GM23338 (cell line): ENCODE data around the gene CAMTA1. TPM values are rescaled to one million over a fixed set of nuclear protein-coding genes. Genes with fewer than 3 reads are reported as not detected.

Source experiments
- ATAC-seq: fragments of 200-7000 bp; cut with Tn5 transposase; 3 replicates; pipeline ENCODE4 v1.9.1; 2020
- DNase-seq: peaks from one replicate; pipeline ENCODE4 v3.0.0-alpha.2; 2015; ENCODE audit warnings: low spot score
- H2AFZ ChIP-seq: fragments of 200-600 bp; sonication (generic); 2 replicates; pipeline ENCODE4 v1.8.0; 2016; ENCODE audit warnings: antibody characterized with exemption, mild to moderate bottlenecking, moderate library complexity
- H3F3A ChIP-seq: fragments of 200-600 bp; sonication (generic); replicated peaks from 2 replicates; pipeline ENCODE4 v1.8.0; 2017; ENCODE audit warnings: antibody characterized with exemption, mixed run types, low read depth
- H3K27ac ChIP-seq: fragments of 200-600 bp; sonication (generic); 2 replicates; pipeline ENCODE4 v1.6.1; 2016; ENCODE audit warnings: low read depth
- H3K27me3 ChIP-seq: fragments of 200-600 bp; sonication (generic); 2 replicates; pipeline ENCODE4 v1.8.0; 2016; ENCODE audit warnings: mild to moderate bottlenecking, mixed run types, moderate library complexity; ENCODE audit not compliant: insufficient read depth
- H3K36me3 ChIP-seq: fragments of 200-600 bp; sonication (generic); 2 replicates; pipeline ENCODE4 v1.8.0; 2016; ENCODE audit warnings: mild to moderate bottlenecking; ENCODE audit not compliant: insufficient read depth
- H3K4me1 ChIP-seq: fragments of 200-600 bp; sonication (generic); 2 replicates; pipeline ENCODE4 v1.8.0; 2016; ENCODE audit warnings: mild to moderate bottlenecking, moderate library complexity; ENCODE audit not compliant: insufficient read depth
- H3K4me2 ChIP-seq: fragments of 200-600 bp; sonication (generic); 2 replicates; pipeline ENCODE4 v1.7.1; 2017; ENCODE audit warnings: mixed run types
- H3K4me3 ChIP-seq: fragments of 200-600 bp; sonication (generic); 2 replicates; pipeline ENCODE4 v1.6.1; 2016; ENCODE audit warnings: mixed run types
- H3K79me2 ChIP-seq: fragments of 200-600 bp; sonication (generic); replicated peaks from 2 replicates; pipeline ENCODE4 v1.8.0; 2017; ENCODE audit warnings: mild to moderate bottlenecking; ENCODE audit not compliant: insufficient read depth
- H3K9me2 ChIP-seq: fragments of 200-600 bp; sonication (generic); 2 replicates; pipeline ENCODE4 v1.8.0; 2017; ENCODE audit not compliant: insufficient read depth
- H4K20me1 ChIP-seq: fragments of 200-600 bp; sonication (generic); replicated peaks from 2 replicates; pipeline ENCODE4 v1.8.0; 2017; ENCODE audit warnings: mild to moderate bottlenecking; ENCODE audit not compliant: insufficient read depth
- H3K27ac Mint-ChIP-seq: 2 replicates; pipeline ENCODE4 v1.8.0; 2020; ENCODE audit warnings: inconsistent platforms, mild to moderate bottlenecking, moderate library complexity, mixed read lengths
- H3K27me3 Mint-ChIP-seq: 3 replicates; pipeline ENCODE4 v1.8.0; 2022; ENCODE audit warnings: low read depth, mild to moderate bottlenecking, moderate library complexity, mixed read lengths, inconsistent platforms; ENCODE audit not compliant: insufficient read depth, poor library complexity
- H3K36me3 Mint-ChIP-seq: 3 replicates; pipeline ENCODE4 v1.8.0; 2021; ENCODE audit warnings: low read depth, mild to moderate bottlenecking, inconsistent platforms, moderate library complexity, mixed read lengths
- H3K4me1 Mint-ChIP-seq: 3 replicates; pipeline ENCODE4 v1.8.0; 2020; ENCODE audit warnings: mild to moderate bottlenecking, inconsistent platforms, mixed read lengths
- H3K4me3 Mint-ChIP-seq: 3 replicates; pipeline ENCODE4 v1.8.0; 2021; ENCODE audit warnings: moderate library complexity, mild to moderate bottlenecking, inconsistent platforms, mixed read lengths
- H3K9me3 Mint-ChIP-seq: 3 replicates; pipeline ENCODE4 v1.8.0; 2020; ENCODE audit warnings: moderate library complexity, mild to moderate bottlenecking, inconsistent platforms, mixed read lengths
- CREB1 ChIP-seq: fragments of 250-450 bp; sonication (Bioruptor Pico); IDR thresholded peaks from 2 replicates; pipeline ENCODE4 v1.5.0; 2020; ENCODE audit warnings: low read depth, mild to moderate bottlenecking, moderate library complexity
- EZH2 ChIP-seq: fragments of 200-600 bp; sonication (generic); IDR thresholded peaks from one replicate; pipeline ENCODE4 v1.8.0; 2017; ENCODE audit warnings: antibody characterized with exemption, mild to moderate bottlenecking, low read depth; ENCODE audit not compliant: unreplicated experiment
- EZH2phosphoT487 ChIP-seq: fragments of 200-600 bp; sonication (generic); IDR thresholded peaks from one replicate; pipeline ENCODE4 v1.8.1; 2018; ENCODE audit warnings: antibody characterized with exemption; ENCODE audit not compliant: unreplicated experiment
- JUNB ChIP-seq: IDR thresholded peaks from one replicate; pipeline ENCODE4 v1.6.1; 2016; ENCODE audit warnings: antibody characterized with exemption; ENCODE audit not compliant: unreplicated experiment
- NANOG ChIP-seq: IDR thresholded peaks from 2 replicates; pipeline ENCODE4 v1.6.1; 2016; ENCODE audit warnings: antibody characterized with exemption, borderline replicate concordance
- POLR2AphosphoS5 ChIP-seq: IDR thresholded peaks from 2 replicates; pipeline ENCODE4 v1.6.1; 2016; ENCODE audit warnings: antibody characterized with exemption, low read depth
- STAT1 ChIP-seq: IDR thresholded peaks from one replicate; pipeline ENCODE4 v1.6.1; 2016; ENCODE audit warnings: antibody characterized with exemption; ENCODE audit not compliant: unreplicated experiment
- ZNF114 ChIP-seq: fragments of 250-450 bp; sonication (Bioruptor Pico); IDR thresholded peaks from 2 replicates; pipeline ENCODE4 v1.5.0; 2020; ENCODE audit warnings: mild to moderate bottlenecking, moderate library complexity
- ZNF331 ChIP-seq: fragments of 250-450 bp; sonication (Bioruptor Pico); IDR thresholded peaks from 2 replicates; pipeline ENCODE4 v1.5.0; 2020; ENCODE audit warnings: low read depth, mild to moderate bottlenecking, moderate library complexity
- polyA plus RNA-seq: library from polyadenylated mRNA; unstranded; fragments of >200 nt; fragmentation: Nextera tagmentation; extraction: Ambion mirVana; gene quantifications from 2 replicates; pipeline ENCODE4 v1.2.1, GENCODE V29; 2016
- total RNA-seq: library from RNA; depleted of rRNA; stranded (reverse); fragments of >200 nt; shearing (Covaris generic); gene quantifications from 2 replicates; pipeline ENCODE4 v1.2.3, GENCODE V29; 2014
- TF ChIP-seq, protein P1 (sequence below), 2 experiments: fragments of 200-600 bp in 1 of 2; sonication (generic) in 1 of 2; conservative IDR thresholded peaks; 2 replicates each; pipeline versions ENCODE4 v1.5.1 to v1.6.1; 2016 to 2017; ENCODE audit warnings: antibody characterized with exemption in 2 of 2, low read depth in 2 of 2, mild to moderate bottlenecking in 2 of 2, moderate library complexity in 1 of 2
- TF ChIP-seq, protein P2 (sequence below): IDR thresholded peaks from 2 replicates; pipeline ENCODE4 v1.6.1; 2016; ENCODE audit warnings: antibody characterized with exemption
- TF ChIP-seq, protein P3 (sequence below): fragments of 250-450 bp; sonication (Bioruptor Pico); IDR thresholded peaks from 2 replicates; pipeline ENCODE4 v1.5.0; 2020; ENCODE audit warnings: mild to moderate bottlenecking, moderate library complexity
- TF ChIP-seq, protein P4 (sequence below): IDR thresholded peaks from one replicate; pipeline ENCODE4 v1.6.1; 2018; ENCODE audit warnings: antibody characterized with exemption; ENCODE audit not compliant: unreplicated experiment

CAMTA1 gene
- total and polyA plus RNA-seq, 2 experiments from 2014 or later: 115 to 519 TPM

DNA sequence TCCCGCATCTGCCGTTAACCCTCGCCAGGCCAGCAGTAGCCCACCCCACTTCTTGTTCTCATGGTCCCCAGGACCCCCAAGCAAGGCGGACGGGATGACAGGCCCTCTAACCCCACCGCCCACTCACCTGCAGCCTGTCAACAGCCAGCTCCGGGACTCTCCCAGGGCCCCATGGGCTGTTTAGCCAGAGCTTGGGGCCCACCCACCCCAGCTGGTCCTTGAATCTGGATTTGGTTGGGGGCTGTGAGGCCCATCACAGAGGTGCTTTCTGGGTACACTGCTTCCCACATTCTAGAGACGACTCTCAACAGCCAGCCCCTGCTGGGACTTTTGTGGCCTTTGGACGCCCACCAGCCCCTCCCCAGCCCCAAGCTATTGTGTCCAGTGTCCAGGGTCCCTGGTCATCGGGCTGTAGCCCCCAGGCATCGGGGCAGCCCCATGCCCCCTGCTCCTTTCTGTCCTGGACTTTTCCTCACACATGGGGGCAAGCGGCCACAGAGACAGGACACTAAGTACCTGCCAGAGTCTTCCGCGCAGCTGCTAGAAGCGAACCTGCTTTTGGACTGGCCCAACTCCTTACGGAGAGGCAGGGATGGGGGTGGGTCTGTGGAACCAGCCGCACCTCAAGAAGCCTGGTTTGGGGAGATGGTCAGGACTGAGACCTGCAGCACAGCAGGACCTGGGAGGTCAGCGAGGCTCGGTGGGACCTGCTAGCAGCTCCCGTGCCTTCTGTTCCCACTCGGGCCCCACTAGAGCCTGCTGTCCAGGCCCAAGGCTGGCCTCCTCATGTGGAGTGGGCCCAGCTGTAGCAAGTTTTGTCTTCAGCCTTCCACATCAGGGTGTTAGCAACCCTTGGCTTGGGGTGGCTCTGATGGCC, 777.7 kb downstream of the CAMTA1 start:
- ATAC-seq: no peak
- Histone ChIP-seq H3K9me2 (no peaks in the 10 kb centered on the region), H3K36me3 (no peaks in the 10 kb centered on the region), H3K4me3 (no peak overlapping the region), H3K27ac (no peak overlapping the region), H3K79me2 (no peaks in the 10 kb centered on the region), H2AFZ (no peak overlapping the region), H4K20me1 (no peaks in the 10 kb centered on the region), H3K4me1 (no peaks in the 10 kb centered on the region), H3F3A (no peaks in the 10 kb centered on the region), H3K4me2 (no peak overlapping the region), H3K27me3 (no peaks in the 10 kb centered on the region)
- no peak overlapping the region for H3K27ac Mint-ChIP-seq
- H3K36me3 Mint-ChIP-seq: no peaks in the 10 kb centered on the region; the same call in 2 of the 3 replicates
- H3K9me3 Mint-ChIP-seq: no peaks in the 10 kb centered on the region; the same call in 2 of the 3 replicates
- no peak for DNase-seq
- H3K4me1 Mint-ChIP-seq: peaks cover 2% of the 10 kb centered on the region; the same call in 1 of the 3 replicates
- no peak overlapping the region for H3K4me3 Mint-ChIP-seq
- TF ChIP-seq CREB1 (CRISPR knock-in tag): no peak
- TF ChIP-seq, protein P1, sequence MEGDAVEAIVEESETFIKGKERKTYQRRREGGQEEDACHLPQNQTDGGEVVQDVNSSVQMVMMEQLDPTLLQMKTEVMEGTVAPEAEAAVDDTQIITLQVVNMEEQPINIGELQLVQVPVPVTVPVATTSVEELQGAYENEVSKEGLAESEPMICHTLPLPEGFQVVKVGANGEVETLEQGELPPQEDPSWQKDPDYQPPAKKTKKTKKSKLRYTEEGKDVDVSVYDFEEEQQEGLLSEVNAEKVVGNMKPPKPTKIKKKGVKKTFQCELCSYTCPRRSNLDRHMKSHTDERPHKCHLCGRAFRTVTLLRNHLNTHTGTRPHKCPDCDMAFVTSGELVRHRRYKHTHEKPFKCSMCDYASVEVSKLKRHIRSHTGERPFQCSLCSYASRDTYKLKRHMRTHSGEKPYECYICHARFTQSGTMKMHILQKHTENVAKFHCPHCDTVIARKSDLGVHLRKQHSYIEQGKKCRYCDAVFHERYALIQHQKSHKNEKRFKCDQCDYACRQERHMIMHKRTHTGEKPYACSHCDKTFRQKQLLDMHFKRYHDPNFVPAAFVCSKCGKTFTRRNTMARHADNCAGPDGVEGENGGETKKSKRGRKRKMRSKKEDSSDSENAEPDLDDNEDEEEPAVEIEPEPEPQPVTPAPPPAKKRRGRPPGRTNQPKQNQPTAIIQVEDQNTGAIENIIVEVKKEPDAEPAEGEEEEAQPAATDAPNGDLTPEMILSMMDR (conservative IDR thresholded peaks at IDR 0.05; ENCODE audit: low read depth in 2 of 2): no peak
- TF ChIP-seq, protein P2, sequence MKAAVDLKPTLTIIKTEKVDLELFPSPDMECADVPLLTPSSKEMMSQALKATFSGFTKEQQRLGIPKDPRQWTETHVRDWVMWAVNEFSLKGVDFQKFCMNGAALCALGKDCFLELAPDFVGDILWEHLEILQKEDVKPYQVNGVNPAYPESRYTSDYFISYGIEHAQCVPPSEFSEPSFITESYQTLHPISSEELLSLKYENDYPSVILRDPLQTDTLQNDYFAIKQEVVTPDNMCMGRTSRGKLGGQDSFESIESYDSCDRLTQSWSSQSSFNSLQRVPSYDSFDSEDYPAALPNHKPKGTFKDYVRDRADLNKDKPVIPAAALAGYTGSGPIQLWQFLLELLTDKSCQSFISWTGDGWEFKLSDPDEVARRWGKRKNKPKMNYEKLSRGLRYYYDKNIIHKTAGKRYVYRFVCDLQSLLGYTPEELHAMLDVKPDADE: no peak
- TF ChIP-seq STAT1: no peak
- no peak for TF ChIP-seq JUNB
- TF ChIP-seq, protein P3, sequence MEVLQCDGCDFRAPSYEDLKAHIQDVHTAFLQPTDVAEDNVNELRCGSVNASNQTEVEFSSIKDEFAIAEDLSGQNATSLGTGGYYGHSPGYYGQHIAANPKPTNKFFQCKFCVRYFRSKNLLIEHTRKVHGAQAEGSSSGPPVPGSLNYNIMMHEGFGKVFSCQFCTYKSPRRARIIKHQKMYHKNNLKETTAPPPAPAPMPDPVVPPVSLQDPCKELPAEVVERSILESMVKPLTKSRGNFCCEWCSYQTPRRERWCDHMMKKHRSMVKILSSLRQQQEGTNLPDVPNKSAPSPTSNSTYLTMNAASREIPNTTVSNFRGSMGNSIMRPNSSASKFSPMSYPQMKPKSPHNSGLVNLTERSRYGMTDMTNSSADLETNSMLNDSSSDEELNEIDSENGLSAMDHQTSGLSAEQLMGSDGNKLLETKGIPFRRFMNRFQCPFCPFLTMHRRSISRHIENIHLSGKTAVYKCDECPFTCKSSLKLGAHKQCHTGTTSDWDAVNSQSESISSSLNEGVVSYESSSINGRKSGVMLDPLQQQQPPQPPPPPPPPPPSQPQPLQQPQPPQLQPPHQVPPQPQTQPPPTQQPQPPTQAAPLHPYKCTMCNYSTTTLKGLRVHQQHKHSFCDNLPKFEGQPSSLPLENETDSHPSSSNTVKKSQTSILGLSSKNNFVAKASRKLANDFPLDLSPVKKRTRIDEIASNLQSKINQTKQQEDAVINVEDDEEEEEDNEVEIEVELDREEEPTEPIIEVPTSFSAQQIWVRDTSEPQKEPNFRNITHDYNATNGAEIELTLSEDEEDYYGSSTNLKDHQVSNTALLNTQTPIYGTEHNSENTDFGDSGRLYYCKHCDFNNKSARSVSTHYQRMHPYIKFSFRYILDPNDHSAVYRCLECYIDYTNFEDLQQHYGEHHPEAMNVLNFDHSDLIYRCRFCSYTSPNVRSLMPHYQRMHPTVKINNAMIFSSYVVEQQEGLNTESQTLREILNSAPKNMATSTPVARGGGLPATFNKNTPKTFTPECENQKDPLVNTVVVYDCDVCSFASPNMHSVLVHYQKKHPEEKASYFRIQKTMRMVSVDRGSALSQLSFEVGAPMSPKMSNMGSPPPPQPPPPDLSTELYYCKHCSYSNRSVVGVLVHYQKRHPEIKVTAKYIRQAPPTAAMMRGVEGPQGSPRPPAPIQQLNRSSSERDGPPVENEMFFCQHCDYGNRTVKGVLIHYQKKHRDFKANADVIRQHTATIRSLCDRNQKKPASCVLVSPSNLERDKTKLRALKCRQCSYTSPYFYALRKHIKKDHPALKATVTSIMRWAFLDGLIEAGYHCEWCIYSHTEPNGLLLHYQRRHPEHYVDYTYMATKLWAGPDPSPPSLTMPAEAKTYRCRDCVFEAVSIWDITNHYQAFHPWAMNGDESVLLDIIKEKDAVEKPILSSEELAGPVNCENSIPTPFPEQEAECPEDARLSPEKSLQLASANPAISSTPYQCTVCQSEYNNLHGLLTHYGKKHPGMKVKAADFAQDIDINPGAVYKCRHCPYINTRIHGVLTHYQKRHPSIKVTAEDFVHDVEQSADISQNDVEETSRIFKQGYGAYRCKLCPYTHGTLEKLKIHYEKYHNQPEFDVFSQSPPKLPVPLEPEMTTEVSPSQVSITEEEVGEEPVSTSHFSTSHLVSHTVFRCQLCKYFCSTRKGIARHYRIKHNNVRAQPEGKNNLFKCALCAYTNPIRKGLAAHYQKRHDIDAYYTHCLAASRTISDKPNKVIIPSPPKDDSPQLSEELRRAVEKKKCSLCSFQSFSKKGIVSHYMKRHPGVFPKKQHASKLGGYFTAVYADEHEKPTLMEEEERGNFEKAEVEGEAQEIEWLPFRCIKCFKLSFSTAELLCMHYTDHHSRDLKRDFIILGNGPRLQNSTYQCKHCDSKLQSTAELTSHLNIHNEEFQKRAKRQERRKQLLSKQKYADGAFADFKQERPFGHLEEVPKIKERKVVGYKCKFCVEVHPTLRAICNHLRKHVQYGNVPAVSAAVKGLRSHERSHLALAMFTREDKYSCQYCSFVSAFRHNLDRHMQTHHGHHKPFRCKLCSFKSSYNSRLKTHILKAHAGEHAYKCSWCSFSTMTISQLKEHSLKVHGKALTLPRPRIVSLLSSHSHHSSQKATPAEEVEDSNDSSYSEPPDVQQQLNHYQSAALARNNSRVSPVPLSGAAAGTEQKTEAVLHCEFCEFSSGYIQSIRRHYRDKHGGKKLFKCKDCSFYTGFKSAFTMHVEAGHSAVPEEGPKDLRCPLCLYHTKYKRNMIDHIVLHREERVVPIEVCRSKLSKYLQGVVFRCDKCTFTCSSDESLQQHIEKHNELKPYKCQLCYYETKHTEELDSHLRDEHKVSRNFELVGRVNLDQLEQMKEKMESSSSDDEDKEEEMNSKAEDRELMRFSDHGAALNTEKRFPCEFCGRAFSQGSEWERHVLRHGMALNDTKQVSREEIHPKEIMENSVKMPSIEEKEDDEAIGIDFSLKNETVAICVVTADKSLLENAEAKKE (CRISPR knock-in tag): no peak
- no peak for TF ChIP-seq ZNF331 (CRISPR knock-in tag)
- TF ChIP-seq, protein P4, sequence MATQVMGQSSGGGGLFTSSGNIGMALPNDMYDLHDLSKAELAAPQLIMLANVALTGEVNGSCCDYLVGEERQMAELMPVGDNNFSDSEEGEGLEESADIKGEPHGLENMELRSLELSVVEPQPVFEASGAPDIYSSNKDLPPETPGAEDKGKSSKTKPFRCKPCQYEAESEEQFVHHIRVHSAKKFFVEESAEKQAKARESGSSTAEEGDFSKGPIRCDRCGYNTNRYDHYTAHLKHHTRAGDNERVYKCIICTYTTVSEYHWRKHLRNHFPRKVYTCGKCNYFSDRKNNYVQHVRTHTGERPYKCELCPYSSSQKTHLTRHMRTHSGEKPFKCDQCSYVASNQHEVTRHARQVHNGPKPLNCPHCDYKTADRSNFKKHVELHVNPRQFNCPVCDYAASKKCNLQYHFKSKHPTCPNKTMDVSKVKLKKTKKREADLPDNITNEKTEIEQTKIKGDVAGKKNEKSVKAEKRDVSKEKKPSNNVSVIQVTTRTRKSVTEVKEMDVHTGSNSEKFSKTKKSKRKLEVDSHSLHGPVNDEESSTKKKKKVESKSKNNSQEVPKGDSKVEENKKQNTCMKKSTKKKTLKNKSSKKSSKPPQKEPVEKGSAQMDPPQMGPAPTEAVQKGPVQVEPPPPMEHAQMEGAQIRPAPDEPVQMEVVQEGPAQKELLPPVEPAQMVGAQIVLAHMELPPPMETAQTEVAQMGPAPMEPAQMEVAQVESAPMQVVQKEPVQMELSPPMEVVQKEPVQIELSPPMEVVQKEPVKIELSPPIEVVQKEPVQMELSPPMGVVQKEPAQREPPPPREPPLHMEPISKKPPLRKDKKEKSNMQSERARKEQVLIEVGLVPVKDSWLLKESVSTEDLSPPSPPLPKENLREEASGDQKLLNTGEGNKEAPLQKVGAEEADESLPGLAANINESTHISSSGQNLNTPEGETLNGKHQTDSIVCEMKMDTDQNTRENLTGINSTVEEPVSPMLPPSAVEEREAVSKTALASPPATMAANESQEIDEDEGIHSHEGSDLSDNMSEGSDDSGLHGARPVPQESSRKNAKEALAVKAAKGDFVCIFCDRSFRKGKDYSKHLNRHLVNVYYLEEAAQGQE: no peak
- TF ChIP-seq POLR2AphosphoS5: no peak
- no peak for TF ChIP-seq EZH2phosphoT487
- no peak for TF ChIP-seq EZH2
- TF ChIP-seq ZNF114 (CRISPR knock-in tag): no peak
- TF ChIP-seq NANOG: no peak
- peaks cover 8% of the 10 kb centered on the region for H3K27me3 Mint-ChIP-seq
